ENCODE measurements around the gene INPP1. TPM values are rescaled to one million over a fixed set of nuclear protein-coding genes. Genes with fewer than 3 reads are reported as not detected.
"Not testable (repeated sequence)": the region's sequence is repeated elsewhere in the genome, so short reads cannot be mapped to it uniquely, and the experiment has no call there.

The INPP1 gene
- total RNA-seq, 4 donors from 2014 or later, result 10.9 to 12.0 (median 11.9) TPM

DNA sequence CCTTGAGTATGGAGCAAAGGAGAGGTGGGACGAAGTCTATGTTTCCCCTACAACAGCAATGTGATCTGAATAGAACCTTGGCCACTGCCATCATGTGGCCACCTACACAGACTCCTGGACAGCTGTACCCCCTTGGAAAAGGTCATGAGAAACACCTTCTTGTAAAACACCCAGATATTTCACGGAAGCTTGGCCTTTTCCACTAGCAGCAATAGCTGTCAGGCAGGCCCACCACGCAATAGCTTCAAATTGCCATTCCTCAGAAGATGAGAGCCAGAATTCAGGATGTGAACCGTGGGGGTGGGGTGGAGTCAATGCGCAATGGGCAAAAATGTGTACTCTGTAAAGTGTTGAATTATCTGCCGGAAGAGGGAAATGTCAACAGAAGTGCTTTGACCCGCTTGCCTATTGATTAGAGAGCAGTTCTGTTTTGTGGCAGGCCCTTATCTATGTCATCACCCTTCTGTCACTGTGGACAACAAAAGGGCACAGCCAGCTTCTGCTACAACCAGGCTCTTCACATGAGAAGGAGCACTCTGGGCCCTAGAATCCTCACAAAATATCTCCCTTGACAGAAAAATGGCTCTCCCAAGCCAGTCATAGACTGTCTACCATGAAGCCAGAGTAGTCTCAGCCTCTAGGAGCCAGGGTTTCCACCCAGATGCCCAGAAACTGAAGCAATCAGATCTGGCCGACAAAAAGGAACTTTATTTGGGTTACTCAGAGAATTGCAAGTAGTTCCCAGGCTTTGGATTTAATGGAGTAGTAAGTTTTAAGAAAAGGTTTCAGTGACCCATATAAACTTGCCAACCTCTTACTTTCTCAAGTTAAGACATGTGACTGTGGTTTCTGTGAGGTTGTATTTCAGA, 9.5 kb downstream of the INPP1 start:
- no peak for DNase-seq (ENCODE audit: low spot score in 2 of 2)
- TF ChIP-seq, protein P1, sequence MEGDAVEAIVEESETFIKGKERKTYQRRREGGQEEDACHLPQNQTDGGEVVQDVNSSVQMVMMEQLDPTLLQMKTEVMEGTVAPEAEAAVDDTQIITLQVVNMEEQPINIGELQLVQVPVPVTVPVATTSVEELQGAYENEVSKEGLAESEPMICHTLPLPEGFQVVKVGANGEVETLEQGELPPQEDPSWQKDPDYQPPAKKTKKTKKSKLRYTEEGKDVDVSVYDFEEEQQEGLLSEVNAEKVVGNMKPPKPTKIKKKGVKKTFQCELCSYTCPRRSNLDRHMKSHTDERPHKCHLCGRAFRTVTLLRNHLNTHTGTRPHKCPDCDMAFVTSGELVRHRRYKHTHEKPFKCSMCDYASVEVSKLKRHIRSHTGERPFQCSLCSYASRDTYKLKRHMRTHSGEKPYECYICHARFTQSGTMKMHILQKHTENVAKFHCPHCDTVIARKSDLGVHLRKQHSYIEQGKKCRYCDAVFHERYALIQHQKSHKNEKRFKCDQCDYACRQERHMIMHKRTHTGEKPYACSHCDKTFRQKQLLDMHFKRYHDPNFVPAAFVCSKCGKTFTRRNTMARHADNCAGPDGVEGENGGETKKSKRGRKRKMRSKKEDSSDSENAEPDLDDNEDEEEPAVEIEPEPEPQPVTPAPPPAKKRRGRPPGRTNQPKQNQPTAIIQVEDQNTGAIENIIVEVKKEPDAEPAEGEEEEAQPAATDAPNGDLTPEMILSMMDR (IDR thresholded peaks at IDR 0.05), result no peak
- no peak for TF ChIP-seq POLR2A (IDR thresholded peaks at IDR 0.05)
- 71 to 75% methylated on average over 8 of the region's 8 CpGs for WGBS, 2 donors

DNA sequence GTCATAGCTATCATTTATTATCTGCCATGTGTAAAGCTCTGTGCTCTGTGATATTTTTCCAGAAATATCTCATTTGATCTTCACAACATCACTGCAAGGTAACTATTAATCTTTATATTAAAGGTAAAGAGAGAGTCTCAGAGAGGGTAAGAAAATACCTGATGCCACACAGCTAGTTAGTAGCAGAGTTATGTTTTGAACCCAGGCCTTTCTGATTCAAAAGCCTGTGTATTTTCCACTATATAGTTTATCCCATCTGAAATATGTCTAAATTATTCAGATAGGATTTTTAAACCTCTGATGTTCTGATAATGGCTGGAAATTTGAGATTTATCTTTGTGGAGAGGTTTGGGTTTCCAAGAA, 10.1 kb downstream of the INPP1 start:
- intact Hi-C loops (cut with DNase I; ENCODE audit: low total_unique reads), result no loop called here
- no peak for DNase-seq (ENCODE audit: low spot score in 2 of 2)
- no peak overlapping the region for H3K4me3 ChIP-seq (ENCODE audit: low read depth, poor library complexity, severe bottlenecking)
- TF ChIP-seq, protein P1 (IDR thresholded peaks at IDR 0.05), result no peak
- TF ChIP-seq POLR2A (IDR thresholded peaks at IDR 0.05), result no peak

More for the DNA sequence above, 9.5 kb downstream of the INPP1 start:
- intact Hi-C loops (cut with DNase I; ENCODE audit: low total_unique reads), result no loop called here
- H3K4me3 ChIP-seq (ENCODE audit: low read depth, poor library complexity, severe bottlenecking), result no peak overlapping the region

DNA sequence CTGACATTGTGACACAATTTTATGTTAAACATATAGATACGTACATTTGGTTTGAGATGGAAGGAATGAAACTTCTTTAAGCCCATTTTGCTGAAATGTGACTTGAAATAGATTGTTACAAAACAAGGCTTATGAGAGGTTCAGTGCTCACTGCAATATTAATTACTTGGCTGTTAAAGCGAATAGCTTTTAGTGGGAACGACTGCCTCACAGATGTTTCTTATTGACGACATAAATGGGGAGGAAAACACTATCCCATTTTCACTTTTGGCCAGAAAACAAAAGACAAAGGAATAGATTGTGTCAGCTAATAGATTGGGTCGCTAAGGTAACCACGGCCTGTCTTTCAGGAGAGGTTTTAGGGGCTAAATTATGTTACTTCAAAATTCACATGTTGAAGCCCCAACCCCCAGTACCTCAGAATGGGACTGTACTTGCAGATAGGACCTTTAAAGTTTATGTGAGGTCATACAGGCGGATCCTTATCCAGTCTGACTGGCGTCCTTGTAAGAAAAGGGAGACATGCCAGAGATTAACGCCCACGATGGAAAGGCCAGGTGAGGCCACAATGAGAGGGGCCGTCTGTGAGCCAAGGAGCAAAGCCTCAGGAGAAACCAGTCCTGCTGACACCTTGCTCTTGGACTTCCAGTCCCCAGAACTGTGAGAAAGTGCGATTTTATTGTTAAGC, 10.8 kb downstream of the INPP1 start:
- intact Hi-C loops (cut with DNase I; ENCODE audit: low total_unique reads), result no loop called here
- no peak overlapping the region for H3K4me3 ChIP-seq (ENCODE audit: low read depth, poor library complexity, severe bottlenecking)
- no peak for DNase-seq (ENCODE audit: low spot score in 2 of 2)
- 38 to 40% methylated on average over 12 of the region's 12 CpGs for WGBS, 2 donors
- TF ChIP-seq, protein P1 (IDR thresholded peaks at IDR 0.05), result no peak
- no peak for TF ChIP-seq POLR2A (IDR thresholded peaks at IDR 0.05)

DNA sequence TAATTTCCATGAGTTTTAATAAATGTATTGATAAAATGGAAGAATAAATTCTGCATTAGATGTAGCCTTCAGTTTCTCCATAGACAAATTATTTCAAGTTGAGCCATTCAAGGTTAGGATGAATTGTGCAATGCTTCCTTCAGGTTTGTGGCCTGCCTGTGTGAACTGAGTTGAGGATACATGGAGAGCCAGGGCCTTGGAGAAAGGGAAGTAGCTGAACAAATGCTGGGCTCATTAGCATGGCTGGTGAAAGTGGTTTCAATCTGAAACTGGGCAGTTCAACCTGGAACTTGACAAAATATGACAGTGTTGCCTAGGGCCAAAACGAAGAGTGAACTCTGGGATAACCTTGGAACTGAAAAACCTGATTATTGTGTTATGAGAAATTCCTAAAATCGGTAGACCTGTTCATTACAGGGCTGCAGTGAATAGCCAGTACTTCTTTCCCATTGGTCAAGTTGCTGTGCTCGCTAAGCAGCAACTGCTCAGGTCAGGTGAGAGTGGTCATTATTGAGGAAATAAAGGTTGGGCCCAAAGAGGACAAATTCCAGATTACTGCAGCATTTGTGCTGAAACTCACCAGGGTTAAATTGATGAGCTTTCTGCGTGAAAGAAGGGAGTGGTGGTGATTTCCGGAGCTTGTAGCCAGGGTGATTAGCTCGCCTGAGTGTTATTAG, 12.7 kb downstream of the INPP1 start:
- no peak for DNase-seq (ENCODE audit: low spot score in 2 of 2)
- intact Hi-C loops (cut with DNase I; ENCODE audit: low total_unique reads), result no loop called here
- 42 to 43% methylated on average over 6 of the region's 6 CpGs for WGBS, 2 donors
- no peak for TF ChIP-seq POLR2A (IDR thresholded peaks at IDR 0.05)
- TF ChIP-seq, protein P1 (IDR thresholded peaks at IDR 0.05), result no peak
- H3K4me3 ChIP-seq (ENCODE audit: low read depth, poor library complexity, severe bottlenecking), result no peak overlapping the region

DNA sequence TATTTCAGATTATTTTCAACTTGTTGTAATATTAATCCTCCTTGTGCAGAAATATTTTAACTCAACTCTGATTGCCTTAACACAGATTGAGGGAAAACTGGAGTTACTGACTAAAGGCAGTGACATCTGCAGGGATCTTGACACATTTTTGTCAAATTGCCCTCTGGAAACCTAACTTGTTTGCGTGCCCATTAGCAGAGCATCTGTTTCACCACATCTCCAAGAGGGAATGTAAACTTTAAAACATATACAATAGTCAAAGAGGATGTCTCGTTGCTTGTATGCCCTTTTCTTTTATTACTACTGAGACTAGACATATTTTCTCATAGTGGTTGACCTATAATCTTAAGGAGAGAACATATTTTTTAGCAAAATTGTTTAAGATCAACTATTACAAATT, 14.2 kb downstream of the INPP1 start:
- 45 to 62% methylated on average over 2 of the region's 2 CpGs for WGBS, 2 donors
- intact Hi-C loops (cut with DNase I; ENCODE audit: low total_unique reads), result no loop called here

DNA sequence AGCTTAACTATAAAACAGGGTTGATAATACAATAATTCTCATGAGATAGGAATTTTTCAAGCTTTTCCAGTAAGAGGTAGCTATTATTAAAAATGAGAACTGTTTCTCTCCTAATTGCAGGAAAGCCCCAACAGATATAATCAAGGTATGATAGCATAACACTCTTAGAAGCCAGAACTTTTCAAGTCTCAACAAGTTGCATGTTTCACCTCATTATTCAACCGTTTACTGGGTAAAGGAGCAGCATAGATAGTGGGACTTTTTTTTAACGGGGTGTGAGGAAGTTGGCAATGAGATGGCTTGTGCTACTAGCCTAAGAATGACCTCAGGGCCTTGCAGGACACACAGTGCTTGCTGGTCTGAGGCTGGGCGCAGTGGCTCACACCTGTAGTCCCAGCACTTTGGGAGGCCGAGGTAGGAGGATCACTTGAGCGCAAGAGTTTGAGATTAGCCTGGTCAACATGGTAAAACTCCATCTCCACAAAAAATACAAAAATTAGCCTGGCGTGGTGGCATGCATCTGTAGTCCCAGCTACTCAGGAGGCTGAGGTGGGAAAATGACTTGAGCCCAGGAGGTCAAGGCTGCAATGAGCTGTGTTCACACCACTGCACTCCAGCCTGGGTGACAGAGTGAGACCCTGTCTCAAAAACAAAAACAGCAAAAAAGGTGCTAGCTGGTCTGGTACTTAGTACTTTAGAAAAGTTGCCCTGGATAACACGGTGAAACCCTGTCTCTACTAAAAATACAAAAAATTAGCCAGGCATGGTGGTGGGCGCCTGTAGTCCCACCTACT, 15.5 kb downstream of the INPP1 start:
- intact Hi-C loops (cut with DNase I; ENCODE audit: low total_unique reads); H3K4me3 ChIP-seq (ENCODE audit: low read depth, poor library complexity, severe bottlenecking); DNase-seq (ENCODE audit: low spot score in 2 of 2): not testable (repeated sequence)
- 65 to 68% methylated on average over 8 of the region's 8 CpGs for WGBS, 2 donors

More for the DNA sequence above, 14.2 kb downstream of the INPP1 start:
- H3K4me3 ChIP-seq (ENCODE audit: low read depth, poor library complexity, severe bottlenecking), result no peak overlapping the region
- TF ChIP-seq, protein P1 (IDR thresholded peaks at IDR 0.05), result no peak
- TF ChIP-seq POLR2A (IDR thresholded peaks at IDR 0.05), result no peak
- no peak for DNase-seq (ENCODE audit: low spot score in 2 of 2)
